Stimulated activated CD8-positive, alpha-beta memory T cell treated with anti-CD3 and anti-CD28 coated beads, Interleukin-15, amount 100 ng/mL, for 4 hours (primary cell): Measurements from ENCODE around the gene PIK3CA.
"Not testable (repeated sequence)": the region's sequence is repeated elsewhere in the genome, so short reads cannot be mapped to it uniquely, and the experiment has no call there.

Experiments
- DNase-seq, 2 donors: peaks; one replicate each; pipeline ENCODE4 v3.0.0-alpha.2; 2020; ENCODE audit warnings: low read depth in 2 of 2

The PIK3CA gene

GRCh38 chr3:179263134-179263533 is 115.0 kb downstream of the PIK3CA start:
- DNase-seq, result no peak

- DNase-seq, result no peak
Observed at GRCh38 chr3:179264449-179264848, 116.3 kb downstream of the PIK3CA start.

DNA sequence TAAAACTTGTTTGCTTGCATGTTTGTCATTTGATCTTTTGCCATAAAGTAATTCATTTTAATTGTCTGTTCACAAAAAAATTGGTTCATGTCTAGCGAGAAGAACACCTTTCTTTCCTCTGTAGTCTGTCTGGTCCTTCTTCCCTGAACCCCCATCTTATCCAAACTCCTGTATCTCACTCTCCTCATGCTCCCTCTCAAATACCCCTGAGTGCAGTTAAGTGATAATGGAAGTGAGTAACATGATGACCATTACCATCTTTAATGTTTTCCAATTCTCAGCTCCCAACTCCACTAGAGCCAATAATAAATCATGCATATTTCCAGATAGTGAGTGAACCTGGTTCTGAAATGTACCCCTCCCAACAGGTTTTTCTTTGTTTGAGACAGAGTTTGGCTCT is 116.9 kb downstream of the PIK3CA start:
- DNase-seq, result no peak

- no peak for DNase-seq
Observed at GRCh38 chr3:179265875-179266274, 117.7 kb downstream of the PIK3CA start.

- DNase-seq, result no peak
Observed at GRCh38 chr3:179266701-179267211, 118.6 kb downstream of the PIK3CA start.

- no peak for DNase-seq
Observed at GRCh38 chr3:179268400-179269051, 120.4 kb downstream of the PIK3CA start.

DNA sequence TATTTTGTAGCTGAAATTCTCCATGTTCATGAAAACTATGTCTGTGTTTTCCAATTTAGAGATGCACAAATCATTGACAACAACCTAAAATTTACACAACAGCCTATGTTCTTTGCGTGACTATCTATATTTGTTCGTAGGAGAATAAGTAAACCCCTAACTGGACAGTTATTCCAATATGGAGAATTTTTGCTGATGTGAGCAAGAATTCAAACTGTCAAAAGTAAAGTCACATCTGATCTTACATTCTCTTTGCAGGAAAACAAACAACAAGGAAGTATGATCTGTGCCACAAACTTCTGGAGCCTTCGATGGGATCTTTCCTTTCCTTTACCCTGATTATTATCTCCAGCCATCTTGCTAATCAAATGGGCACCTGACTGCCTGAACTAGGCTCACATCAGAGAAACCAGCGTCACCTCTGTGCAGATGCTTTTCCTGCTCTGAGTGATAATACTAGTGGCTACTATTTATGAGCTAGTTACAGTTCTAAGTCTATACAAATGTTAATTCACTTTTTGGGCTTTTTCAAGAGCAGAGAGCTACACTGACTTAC is 121.1 kb downstream of the PIK3CA start:
- DNase-seq, result no peak

DNA sequence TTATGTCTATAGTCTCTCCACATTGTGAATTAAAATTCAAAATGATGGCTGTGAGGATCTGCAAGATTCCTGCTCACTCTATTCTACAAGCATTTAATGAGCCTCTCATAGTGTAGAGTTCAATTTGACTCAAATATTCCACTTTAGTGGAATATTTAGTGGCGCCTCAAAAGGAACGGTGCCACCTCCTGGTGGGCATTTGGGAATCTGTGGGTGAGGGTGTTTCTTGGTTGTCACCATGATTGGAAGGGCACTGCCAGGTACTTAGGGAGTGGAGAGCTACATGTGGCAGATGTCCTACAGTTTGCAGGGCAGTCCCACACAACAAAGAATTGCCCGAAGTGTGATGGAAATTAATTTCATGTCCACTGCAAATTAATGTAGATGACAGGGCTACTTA is 124.2 kb downstream of the PIK3CA start:
- no peak for DNase-seq

GRCh38 chr3:179274434-179274833 is 126.3 kb downstream of the PIK3CA start:
- not testable (repeated sequence) for DNase-seq

GRCh38 chr3:179276001-179276400 is 127.8 kb downstream of the PIK3CA start:
- DNase-seq, result no peak

GRCh38 chr3:179276743-179277142 is 128.6 kb downstream of the PIK3CA start:
- no peak for DNase-seq

- no peak for DNase-seq
Observed at GRCh38 chr3:179278151-179278550, 130.0 kb downstream of the PIK3CA start.

GRCh38 chr3:179278932-179279693 is 131.0 kb downstream of the PIK3CA start:
- no peak for DNase-seq

DNA sequence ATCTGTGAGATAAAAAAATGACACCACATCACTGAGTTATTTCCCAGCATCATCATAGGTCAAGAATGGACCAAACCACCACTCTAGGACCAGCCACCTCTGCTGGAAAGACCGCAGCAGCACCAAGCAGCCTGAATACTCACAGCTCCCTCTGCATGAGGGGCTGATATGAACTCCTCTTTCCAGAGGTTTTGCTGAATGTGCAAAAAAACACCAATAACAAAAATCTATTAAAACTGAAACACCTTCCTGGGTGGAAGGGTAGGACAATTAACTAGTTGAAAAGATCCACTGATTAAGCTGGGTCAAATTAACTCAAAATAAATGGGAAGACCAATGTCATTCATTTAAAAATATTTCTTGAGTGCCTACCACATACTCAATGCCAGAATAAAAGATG is 131.7 kb downstream of the PIK3CA start:
- DNase-seq, result no peak

DNA sequence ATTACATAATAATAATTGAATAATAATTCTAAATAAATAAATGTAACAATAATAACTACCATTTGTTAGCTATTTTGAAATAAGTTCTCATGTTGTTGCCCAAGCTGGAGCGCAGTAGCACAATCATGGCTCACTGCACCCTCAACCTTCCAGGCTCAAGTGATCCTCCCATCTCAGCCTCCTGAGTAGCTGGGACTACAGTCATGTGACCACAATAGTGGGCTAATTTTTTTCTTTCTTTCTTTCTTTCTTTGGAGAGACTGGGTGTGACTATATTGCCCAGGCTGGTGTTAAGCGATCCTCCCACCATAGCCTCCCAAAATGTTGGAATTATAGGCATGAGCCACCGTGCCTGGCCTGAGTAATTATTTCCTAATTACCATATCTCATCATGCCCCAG is 133.7 kb downstream of the PIK3CA start:
- DNase-seq, result no peak

- DNase-seq, result no peak
Observed at GRCh38 chr3:179286331-179286730, 138.2 kb downstream of the PIK3CA start.

- no peak for DNase-seq
Observed at GRCh38 chr3:179288845-179289244, 140.7 kb downstream of the PIK3CA start.

DNA sequence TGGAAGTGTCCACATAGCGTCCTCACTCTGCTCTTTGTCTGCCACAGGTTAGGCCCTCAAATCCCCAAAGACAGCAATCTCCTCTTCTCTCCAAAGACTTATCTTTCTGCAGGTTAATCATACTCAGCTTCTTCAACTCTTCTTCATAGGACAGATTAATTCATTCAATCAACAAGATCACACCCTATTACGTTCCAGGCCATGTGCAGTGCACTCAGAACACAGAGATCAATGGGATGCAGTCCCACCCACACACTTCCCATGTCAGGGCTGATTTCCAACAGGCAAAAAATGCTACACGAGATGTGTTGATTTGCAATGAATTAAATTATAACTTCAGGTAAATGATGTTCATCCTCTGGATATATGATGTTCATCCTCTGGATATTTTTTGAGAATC is 141.1 kb downstream of the PIK3CA start:
- no peak for DNase-seq
